NCI-H226 (cell line): ENCODE data around the gene GPR171.

ENCODE experiments used
- DNase-seq: peaks from one replicate; pipeline ENCODE4 v3.0.0-alpha.2; 2015

Gene GPR171

GRCh38 chr3:151171145-151171757 is 31.8 kb downstream of the GPR171 start:
- no peak for DNase-seq

- peak; percentile 37 for DNase-seq
Observed at GRCh38 chr3:151169948-151170679, 32.9 kb downstream of the GPR171 start.

GRCh38 chr3:151169262-151169947 is 33.6 kb downstream of the GPR171 start:
- no peak for DNase-seq

- DNase-seq: peak; percentile 36
Observed at GRCh38 chr3:151168269-151169094, 34.5 kb downstream of the GPR171 start.

- DNase-seq: no peak
Observed at GRCh38 chr3:151166161-151166560, 36.9 kb downstream of the GPR171 start.

- no peak for DNase-seq
Observed at GRCh38 chr3:151165226-151165625, 37.8 kb downstream of the GPR171 start.

- DNase-seq: no peak
Observed at GRCh38 chr3:151159806-151160205, 43.2 kb downstream of the GPR171 start.

GRCh38 chr3:151156618-151157216 is 46.3 kb downstream of the GPR171 start:
- DNase-seq: peak; percentile 38

- DNase-seq: no peak
Observed at GRCh38 chr3:151155409-151156128, 47.4 kb downstream of the GPR171 start.

- DNase-seq: no peak
Observed at GRCh38 chr3:151154566-151154965, 48.5 kb downstream of the GPR171 start.

- DNase-seq: no peak
Observed at GRCh38 chr3:151152455-151153079, 50.4 kb downstream of the GPR171 start.
